ENCODE data around the gene PHTF1. TPM values are rescaled to one million over a fixed set of nuclear protein-coding genes. Genes with fewer than 3 reads are reported as not detected.

The PHTF1 gene
- polyA plus RNA-seq, 3 donors: 6.7 to 12.2 (median 11.1) TPM

- no peak for DNase-seq
- peaks cover 0 to 17% of the 10 kb centered on the region in 2 donors for H3K9me3 ChIP-seq (replicated peaks in 1 of 2; ENCODE audit: control insufficient read depth in 1 of 2, insufficient read depth in 1 of 2, low read length in 2 of 2)
- Mint-ChIP-seq H3K36me3 (peaks cover 10 to 35% of the 10 kb centered on the region in 2 donors), H3K27ac (no peak overlapping the region), H3K4me1 (peaks cover 9% of the 10 kb centered on the region), H3K9me3 (peaks cover 6 to 19% (median 13%) of the 10 kb centered on the region in 7 donors), H3K4me3 (no peak overlapping the region), H3K27me3 (ENCODE audit: low read depth in 3 of 3) (peaks cover 0 to 1% (median 0%) of the 10 kb centered on the region in 3 donors)
- H3K36me3 ChIP-seq (replicated peaks in 1 of 2; ENCODE audit: control insufficient read depth in 1 of 2, insufficient read depth in 2 of 2, low read length in 2 of 2): peaks cover 4 to 23% of the 10 kb centered on the region in 2 donors
- no peaks in the 10 kb centered on the region for H3K79me2 ChIP-seq (ENCODE audit: insufficient read depth, low read length)
- 100% methylated on average over 1 of the region's 2 CpGs for WGBS (ENCODE audit: insufficient coverage)
- intact Hi-C loops (cut with micrococcal nuclease): no loop called here
- no peak overlapping the region for H3K27ac ChIP-seq (ENCODE audit: low read depth in 1 of 2, low read length in 2 of 2)
- TF ChIP-seq CTCF (IDR thresholded peaks at IDR 0.05): no peak
- H3K4me2 ChIP-seq (replicated peaks; ENCODE audit: extremely low read depth, low read length, poor library complexity, severe bottlenecking): no peak overlapping the region
- H3K9ac ChIP-seq (ENCODE audit: insufficient read depth, low read length, poor library complexity, severe bottlenecking): no peak overlapping the region
- no peak overlapping the region for H3K4me3 ChIP-seq (replicated peaks in 1 of 3; ENCODE audit: low read depth in 2 of 3, low read length in 3 of 3)
- H2AFZ ChIP-seq (ENCODE audit: insufficient read depth, low read depth, low read length, poor library complexity, severe bottlenecking): no peak overlapping the region
- no peaks in the 10 kb centered on the region for H3K27me3 ChIP-seq (ENCODE audit: control insufficient read depth in 2 of 2, insufficient read depth in 2 of 2, low read length in 2 of 2)
- no peaks in the 10 kb centered on the region for H4K20me1 ChIP-seq (ENCODE audit: insufficient read depth, low read length)
- peaks cover 6 to 10% of the 10 kb centered on the region in 2 donors for H3K4me1 ChIP-seq (ENCODE audit: control insufficient read depth in 1 of 2, insufficient read depth in 2 of 2, low read length in 2 of 2)
These were observed 68.1 kb downstream of the PHTF1 start for GRCh38 chr1:113691184-113691583.

- H3K36me3 ChIP-seq (replicated peaks in 1 of 2; ENCODE audit: control insufficient read depth in 1 of 2, insufficient read depth in 2 of 2, low read length in 2 of 2): no peaks in the 10 kb centered on the region
- intact Hi-C loops (cut with micrococcal nuclease): no loop called here
- no peak for DNase-seq
- Mint-ChIP-seq H3K27ac (peak overlapping the region in 1 of 7 donors; percentile 36), H3K27me3 (ENCODE audit: low read depth in 3 of 3) (no peaks in the 10 kb centered on the region), H3K4me3 (no peak overlapping the region), H3K36me3 (peaks cover 3 to 14% of the 10 kb centered on the region in 2 donors), H3K9me3 (no peaks in the 10 kb centered on the region), H3K4me1 (peaks cover 17% of the 10 kb centered on the region)
- H3K4me1 ChIP-seq (ENCODE audit: control insufficient read depth in 1 of 2, insufficient read depth in 2 of 2, low read length in 2 of 2): peaks cover 13 to 16% of the 10 kb centered on the region in 2 donors
- no peaks in the 10 kb centered on the region for H3K79me2 ChIP-seq (ENCODE audit: insufficient read depth, low read length)
- TF ChIP-seq CTCF (IDR thresholded peaks at IDR 0.05): no peak
- no peaks in the 10 kb centered on the region for H4K20me1 ChIP-seq (ENCODE audit: insufficient read depth, low read length)
- no peaks in the 10 kb centered on the region for H3K27me3 ChIP-seq (ENCODE audit: control insufficient read depth in 2 of 2, insufficient read depth in 2 of 2, low read length in 2 of 2)
- H2AFZ ChIP-seq (ENCODE audit: insufficient read depth, low read depth, low read length, poor library complexity, severe bottlenecking): no peak overlapping the region
- WGBS (ENCODE audit: insufficient coverage): no CpG with 5 or more reads among the region's 3 CpGs
- no peak overlapping the region for H3K27ac ChIP-seq (ENCODE audit: low read depth in 1 of 2, low read length in 2 of 2)
- no peak overlapping the region for H3K4me2 ChIP-seq (replicated peaks; ENCODE audit: extremely low read depth, low read length, poor library complexity, severe bottlenecking)
- no peaks in the 10 kb centered on the region for H3K9me3 ChIP-seq (replicated peaks in 1 of 2; ENCODE audit: control insufficient read depth in 1 of 2, insufficient read depth in 1 of 2, low read length in 2 of 2)
- H3K4me3 ChIP-seq (replicated peaks in 1 of 3; ENCODE audit: low read depth in 2 of 3, low read length in 3 of 3): no peak overlapping the region
- H3K9ac ChIP-seq (ENCODE audit: insufficient read depth, low read length, poor library complexity, severe bottlenecking): no peak overlapping the region
These were observed 72.2 kb downstream of the PHTF1 start for GRCh38 chr1:113686891-113687618.

All from CD14-positive monocyte (primary cell).